Panc1 (cell line): ENCODE data around the gene GAPDH.

Experiments used
- POLR2AphosphoS5 ChIP-seq: IDR thresholded peaks from 2 replicates; pipeline ENCODE4 v1.6.1; 2012; ENCODE audit warnings: mild to moderate bottlenecking, low read depth, low read length, moderate library complexity
- TCF7L2 ChIP-seq: IDR thresholded peaks from 2 replicates; pipeline ENCODE4 v1.6.1; 2011; ENCODE audit warnings: mild to moderate bottlenecking, low read depth, low read length, inconsistent platforms
- TF ChIP-seq, protein P1 (sequence below): fragments of 450-650 bp; IDR thresholded peaks from 2 replicates; pipeline ENCODE4 v1.5.1; 2017; ENCODE audit warnings: mild to moderate bottlenecking

DNA sequence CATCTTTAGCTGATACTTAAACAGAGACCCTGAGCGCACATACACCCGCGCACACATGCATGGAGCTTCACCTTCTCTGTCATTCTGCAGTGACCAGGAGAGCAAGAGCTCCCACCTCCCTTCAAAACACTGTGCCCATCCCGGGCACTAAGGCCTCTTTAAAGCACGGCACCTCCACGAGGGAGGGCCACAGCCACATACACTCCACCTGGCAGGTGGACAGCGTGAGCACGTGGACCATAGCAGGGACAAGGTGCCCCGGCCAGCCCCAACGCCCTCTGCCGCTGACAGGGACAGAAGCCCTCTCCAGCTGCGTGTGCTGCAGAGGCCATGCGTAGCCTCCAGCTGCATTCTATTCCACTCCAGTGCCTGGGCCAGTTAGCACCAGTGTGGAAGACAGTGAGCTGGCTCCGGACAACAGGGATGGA is 5.4 kb downstream of the GAPDH start:
- TF ChIP-seq, protein P1, sequence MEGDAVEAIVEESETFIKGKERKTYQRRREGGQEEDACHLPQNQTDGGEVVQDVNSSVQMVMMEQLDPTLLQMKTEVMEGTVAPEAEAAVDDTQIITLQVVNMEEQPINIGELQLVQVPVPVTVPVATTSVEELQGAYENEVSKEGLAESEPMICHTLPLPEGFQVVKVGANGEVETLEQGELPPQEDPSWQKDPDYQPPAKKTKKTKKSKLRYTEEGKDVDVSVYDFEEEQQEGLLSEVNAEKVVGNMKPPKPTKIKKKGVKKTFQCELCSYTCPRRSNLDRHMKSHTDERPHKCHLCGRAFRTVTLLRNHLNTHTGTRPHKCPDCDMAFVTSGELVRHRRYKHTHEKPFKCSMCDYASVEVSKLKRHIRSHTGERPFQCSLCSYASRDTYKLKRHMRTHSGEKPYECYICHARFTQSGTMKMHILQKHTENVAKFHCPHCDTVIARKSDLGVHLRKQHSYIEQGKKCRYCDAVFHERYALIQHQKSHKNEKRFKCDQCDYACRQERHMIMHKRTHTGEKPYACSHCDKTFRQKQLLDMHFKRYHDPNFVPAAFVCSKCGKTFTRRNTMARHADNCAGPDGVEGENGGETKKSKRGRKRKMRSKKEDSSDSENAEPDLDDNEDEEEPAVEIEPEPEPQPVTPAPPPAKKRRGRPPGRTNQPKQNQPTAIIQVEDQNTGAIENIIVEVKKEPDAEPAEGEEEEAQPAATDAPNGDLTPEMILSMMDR: no peak; the same call in 1 of the 2 replicates
- no peak for TF ChIP-seq POLR2AphosphoS5
- TF ChIP-seq TCF7L2: no peak
